VCaP (cell line): ENCODE results near the gene OCRL.
A peak's percentile ranks its signal among the peaks of the same experiment; 100 is the strongest.
"Not testable (repeated sequence)": the region's sequence is repeated elsewhere in the genome, so short reads cannot be mapped to it uniquely, and the experiment has no call there.

Source experiments
- H3K27ac ChIP-seq: fragments of 450-650 bp; 2 replicates; pipeline ENCODE4 v1.5.1; 2017
- CTCF ChIP-seq: fragments of 450-650 bp; conservative IDR thresholded peaks from 2 replicates; pipeline ENCODE4 v1.5.1; 2017; ENCODE audit warnings: mild to moderate bottlenecking, moderate library complexity

The OCRL gene

GRCh38 chrX:129540722-129541184 lies 694 bp downstream of the OCRL start:
- peak overlapping the region; percentile 75 for H3K27ac ChIP-seq
- no peak for TF ChIP-seq CTCF

- TF ChIP-seq CTCF = no peak
- H3K27ac ChIP-seq = no peak overlapping the region
Observed at GRCh38 chrX:129544780-129545179, 4.7 kb downstream of the OCRL start.

- H3K27ac ChIP-seq = no peak overlapping the region
- no peak for TF ChIP-seq CTCF
Observed at GRCh38 chrX:129545408-129545807, 5.3 kb downstream of the OCRL start.

GRCh38 chrX:129549124-129549523 lies 9.1 kb downstream of the OCRL start:
- TF ChIP-seq CTCF = no peak

GRCh38 chrX:129553619-129554288 lies 13.7 kb downstream of the OCRL start:
- TF ChIP-seq CTCF = no peak
- H3K27ac ChIP-seq = no peak overlapping the region

More at GRCh38 chrX:129549124-129549523, 9.1 kb downstream of the OCRL start:
- peak overlapping the region; percentile 78 for H3K27ac ChIP-seq

- not testable (repeated sequence) for H3K27ac ChIP-seq
Observed at GRCh38 chrX:129554816-129555215, 14.8 kb downstream of the OCRL start.

- no peak for TF ChIP-seq CTCF
- H3K27ac ChIP-seq = no peak overlapping the region
Observed at GRCh38 chrX:129556806-129557315, 16.8 kb downstream of the OCRL start.

- TF ChIP-seq CTCF = no peak
- H3K27ac ChIP-seq = no peak overlapping the region
Observed at GRCh38 chrX:129557844-129558480, 17.9 kb downstream of the OCRL start.
